Measurements from ENCODE around the gene HDAC9. TPM values are rescaled to one million over a fixed set of nuclear protein-coding genes. Genes with fewer than 3 reads are reported as not detected.

The HDAC9 gene
- total and polyA plus RNA-seq, 2 of the 13 experiments (the other 11 are each of a cell fraction or from before 2014, with no cell fraction given) = 0.05 to 0.07 TPM

- Histone ChIP-seq H3K27me3 (ENCODE audit: control insufficient read depth in 1 of 2, insufficient read depth in 2 of 2, low read length in 2 of 2) (no peaks in the 10 kb centered on the region; a peak in 3 of 5 replicates), H3K36me3 (replicated peaks in 1 of 2; ENCODE audit: control insufficient read depth in 1 of 2, insufficient read depth in 2 of 2, low read length in 2 of 2) (no peaks in the 10 kb centered on the region), H3K9ac (ENCODE audit: insufficient read depth, low read depth, low read length) (no peak overlapping the region), H2AFZ (ENCODE audit: low read length) (no peak overlapping the region), H4K20me1 (ENCODE audit: insufficient read depth, low read length) (no peaks in the 10 kb centered on the region; the same call in 1 of the 2 replicates), H3K9me3 (ENCODE audit: low read length) (no peaks in the 10 kb centered on the region), H3K4me1 (ENCODE audit: insufficient read depth, low read length) (no peaks in the 10 kb centered on the region), H3K27ac (ENCODE audit: extremely low read length, insufficient read depth, low read length) (no peak overlapping the region), H3K4me2 (ENCODE audit: low read depth, low read length) (no peak overlapping the region), H3K79me2 (ENCODE audit: insufficient read depth, low read length) (no peaks in the 10 kb centered on the region), H3K4me3 (replicated peaks in 1 of 3; ENCODE audit: insufficient read depth in 1 of 3, low read depth in 2 of 3, low read length in 3 of 3) (no peak overlapping the region)
- FAIRE-seq (no peak), ATAC-seq (no peak), DNase-seq (ENCODE audit: low spot score) (no peak)
- in situ Hi-C loops (cut with HindIII; ENCODE audit: extremely low pct_ligation_motif_present, low pct_unique_long_range_greater_than_20kb) = no loop called here
- 96% methylated on average over 1 of the region's 1 CpG for WGBS (ENCODE audit: low lambda C conversion rate)
- BruUV-seq (replicated peaks) = no TSS peak
- POLR2A ChIA-PET = no interaction called here
- intact Hi-C loops (cut with micrococcal nuclease; ENCODE audit: unreplicated experiment) = no loop called here
- CTCF ChIA-PET (ENCODE audit: low intra/inter-chr PET ratio, low total read pairs) = no interaction called here
- TF ChIP-seq, protein P1, sequence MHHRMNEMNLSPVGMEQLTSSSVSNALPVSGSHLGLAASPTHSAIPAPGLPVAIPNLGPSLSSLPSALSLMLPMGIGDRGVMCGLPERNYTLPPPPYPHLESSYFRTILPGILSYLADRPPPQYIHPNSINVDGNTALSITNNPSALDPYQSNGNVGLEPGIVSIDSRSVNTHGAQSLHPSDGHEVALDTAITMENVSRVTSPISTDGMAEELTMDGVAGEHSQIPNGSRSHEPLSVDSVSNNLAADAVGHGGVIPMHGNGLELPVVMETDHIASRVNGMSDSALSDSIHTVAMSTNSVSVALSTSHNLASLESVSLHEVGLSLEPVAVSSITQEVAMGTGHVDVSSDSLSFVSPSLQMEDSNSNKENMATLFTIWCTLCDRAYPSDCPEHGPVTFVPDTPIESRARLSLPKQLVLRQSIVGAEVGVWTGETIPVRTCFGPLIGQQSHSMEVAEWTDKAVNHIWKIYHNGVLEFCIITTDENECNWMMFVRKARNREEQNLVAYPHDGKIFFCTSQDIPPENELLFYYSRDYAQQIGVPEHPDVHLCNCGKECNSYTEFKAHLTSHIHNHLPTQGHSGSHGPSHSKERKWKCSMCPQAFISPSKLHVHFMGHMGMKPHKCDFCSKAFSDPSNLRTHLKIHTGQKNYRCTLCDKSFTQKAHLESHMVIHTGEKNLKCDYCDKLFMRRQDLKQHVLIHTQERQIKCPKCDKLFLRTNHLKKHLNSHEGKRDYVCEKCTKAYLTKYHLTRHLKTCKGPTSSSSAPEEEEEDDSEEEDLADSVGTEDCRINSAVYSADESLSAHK (CRISPR knock-in tag; IDR thresholded peaks at IDR 0.05; ENCODE audit: borderline replicate concordance) = no peak
- TF ChIP-seq NCOA1 (CRISPR knock-in tag; IDR thresholded peaks at IDR 0.05) (no peak), RARA (CRISPR knock-in tag; IDR thresholded peaks at IDR 0.05) (no peak), HIC2 (CRISPR knock-in tag; IDR thresholded peaks at IDR 0.05; ENCODE audit: low read depth) (no peak), TCF7L2 (IDR thresholded peaks at IDR 0.05; ENCODE audit: low read depth, low read length) (no peak), ZNF780A (CRISPR knock-in tag; IDR thresholded peaks at IDR 0.05) (no peak), HOMEZ (CRISPR knock-in tag; IDR thresholded peaks at IDR 0.05; ENCODE audit: low read depth) (no peak), ZMYM4 (CRISPR knock-in tag; IDR thresholded peaks at IDR 0.05) (no peak), ZNF468 (CRISPR knock-in tag; IDR thresholded peaks at IDR 0.05) (no peak), SP5 (CRISPR knock-in tag; IDR thresholded peaks at IDR 0.05; ENCODE audit: borderline replicate concordance, low read depth) (no peak)
- TF ChIP-seq, protein P2, sequence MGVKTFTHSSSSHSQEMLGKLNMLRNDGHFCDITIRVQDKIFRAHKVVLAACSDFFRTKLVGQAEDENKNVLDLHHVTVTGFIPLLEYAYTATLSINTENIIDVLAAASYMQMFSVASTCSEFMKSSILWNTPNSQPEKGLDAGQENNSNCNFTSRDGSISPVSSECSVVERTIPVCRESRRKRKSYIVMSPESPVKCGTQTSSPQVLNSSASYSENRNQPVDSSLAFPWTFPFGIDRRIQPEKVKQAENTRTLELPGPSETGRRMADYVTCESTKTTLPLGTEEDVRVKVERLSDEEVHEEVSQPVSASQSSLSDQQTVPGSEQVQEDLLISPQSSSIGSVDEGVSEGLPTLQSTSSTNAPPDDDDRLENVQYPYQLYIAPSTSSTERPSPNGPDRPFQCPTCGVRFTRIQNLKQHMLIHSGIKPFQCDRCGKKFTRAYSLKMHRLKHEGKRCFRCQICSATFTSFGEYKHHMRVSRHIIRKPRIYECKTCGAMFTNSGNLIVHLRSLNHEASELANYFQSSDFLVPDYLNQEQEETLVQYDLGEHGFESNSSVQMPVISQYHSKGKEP (CRISPR knock-in tag; IDR thresholded peaks at IDR 0.05) = no peak
- TF ChIP-seq, protein P3, sequence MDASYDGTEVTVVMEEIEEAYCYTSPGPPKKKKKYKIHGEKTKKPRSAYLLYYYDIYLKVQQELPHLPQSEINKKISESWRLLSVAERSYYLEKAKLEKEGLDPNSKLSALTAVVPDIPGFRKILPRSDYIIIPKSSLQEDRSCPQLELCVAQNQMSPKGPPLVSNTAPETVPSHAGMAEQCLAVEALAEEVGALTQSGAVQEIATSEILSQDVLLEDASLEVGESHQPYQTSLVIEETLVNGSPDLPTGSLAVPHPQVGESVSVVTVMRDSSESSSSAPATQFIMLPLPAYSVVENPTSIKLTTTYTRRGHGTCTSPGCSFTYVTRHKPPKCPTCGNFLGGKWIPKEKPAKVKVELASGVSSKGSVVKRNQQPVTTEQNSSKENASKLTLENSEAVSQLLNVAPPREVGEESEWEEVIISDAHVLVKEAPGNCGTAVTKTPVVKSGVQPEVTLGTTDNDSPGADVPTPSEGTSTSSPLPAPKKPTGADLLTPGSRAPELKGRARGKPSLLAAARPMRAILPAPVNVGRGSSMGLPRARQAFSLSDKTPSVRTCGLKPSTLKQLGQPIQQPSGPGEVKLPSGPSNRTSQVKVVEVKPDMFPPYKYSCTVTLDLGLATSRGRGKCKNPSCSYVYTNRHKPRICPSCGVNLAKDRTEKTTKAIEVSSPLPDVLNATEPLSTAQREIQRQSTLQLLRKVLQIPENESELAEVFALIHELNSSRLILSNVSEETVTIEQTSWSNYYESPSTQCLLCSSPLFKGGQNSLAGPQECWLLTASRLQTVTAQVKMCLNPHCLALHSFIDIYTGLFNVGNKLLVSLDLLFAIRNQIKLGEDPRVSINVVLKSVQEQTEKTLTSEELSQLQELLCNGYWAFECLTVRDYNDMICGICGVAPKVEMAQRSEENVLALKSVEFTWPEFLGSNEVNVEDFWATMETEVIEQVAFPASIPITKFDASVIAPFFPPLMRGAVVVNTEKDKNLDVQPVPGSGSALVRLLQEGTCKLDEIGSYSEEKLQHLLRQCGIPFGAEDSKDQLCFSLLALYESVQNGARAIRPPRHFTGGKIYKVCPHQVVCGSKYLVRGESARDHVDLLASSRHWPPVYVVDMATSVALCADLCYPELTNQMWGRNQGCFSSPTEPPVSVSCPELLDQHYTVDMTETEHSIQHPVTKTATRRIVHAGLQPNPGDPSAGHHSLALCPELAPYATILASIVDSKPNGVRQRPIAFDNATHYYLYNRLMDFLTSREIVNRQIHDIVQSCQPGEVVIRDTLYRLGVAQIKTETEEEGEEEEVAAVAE (CRISPR knock-in tag; IDR thresholded peaks at IDR 0.05; ENCODE audit: borderline replicate concordance) = no peak
Measured at GRCh38 chr7:18572885-18573284, 77.3 kb downstream of the HDAC9 start.
